ENCODE results near the gene TOP3B.

TOP3B gene

DNA sequence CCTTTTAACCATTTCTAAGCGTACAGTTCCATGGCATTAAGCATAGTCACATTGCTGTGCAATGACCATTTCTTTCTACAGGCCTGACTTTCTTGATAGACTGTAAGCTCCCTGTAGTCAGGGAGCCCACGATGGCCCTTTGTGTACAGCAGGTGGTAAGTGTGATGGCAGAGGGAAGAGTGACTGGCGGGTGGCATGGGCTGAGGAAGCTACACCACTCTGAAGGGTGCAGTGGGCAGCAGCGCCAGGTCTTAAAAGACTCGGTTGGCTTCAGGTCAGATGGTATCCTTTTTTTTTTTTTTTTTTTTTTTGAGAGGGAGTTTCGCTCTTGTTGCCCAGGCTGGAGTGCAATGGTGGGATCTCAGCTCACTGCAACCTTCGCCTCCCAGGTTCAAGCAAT, 31.5 kb downstream of the TOP3B start:
- Histone ChIP-seq H3K9ac (ENCODE audit: low read length) (no peak overlapping the region), H3K27ac (ENCODE audit: low read length, poor library complexity, severe bottlenecking) (no peak overlapping the region), H2BK15ac (ENCODE audit: low read depth, poor library complexity, severe bottlenecking) (no peak overlapping the region), H3K9me3 (ENCODE audit: control insufficient read depth, low read length) (no peaks in the 10 kb centered on the region), H2BK5ac (ENCODE audit: low read depth, low read length, poor library complexity, severe bottlenecking) (no peak overlapping the region), H3K4me2 (ENCODE audit: low read length, poor library complexity, severe bottlenecking) (no peak overlapping the region), H3K23ac (ENCODE audit: low read length in 2 of 2) (peak overlapping the region in 1 of 2 experiments; percentile 43), H4K91ac (ENCODE audit: low read length) (no peak overlapping the region), H3K27me3 (ENCODE audit: control insufficient read depth in 1 of 2, insufficient read depth in 1 of 2, low read length in 2 of 2) (no peaks in the 10 kb centered on the region), H3K14ac (ENCODE audit: low read length in 2 of 2) (no peak overlapping the region), H2BK12ac (ENCODE audit: low read length in 2 of 2) (no peak overlapping the region), H2BK120ac (ENCODE audit: low read depth, low read length) (no peak overlapping the region), H3K36me3 (ENCODE audit: control insufficient read depth in 1 of 2, insufficient read depth in 2 of 2, low read depth in 1 of 2, low read length in 2 of 2) (peaks cover 3 to 5% of the 10 kb centered on the region in 2 experiments), H2AK5ac (ENCODE audit: low read length, severe bottlenecking) (no peak overlapping the region), H4K8ac (ENCODE audit: low read length) (no peak overlapping the region), H3K4me3 (ENCODE audit: insufficient read depth in 1 of 2, low read depth in 1 of 2, low read length in 2 of 2) (no peak overlapping the region), H2AFZ (ENCODE audit: low read depth, low read length) (no peak overlapping the region), H3K18ac (ENCODE audit: low read depth in 1 of 2, low read length in 2 of 2) (no peak overlapping the region), H3K4ac (ENCODE audit: low read depth in 1 of 2, low read length in 2 of 2) (no peak overlapping the region), H3K4me1 (ENCODE audit: control insufficient read depth, insufficient read depth, low read depth, low read length) (peaks cover 16% of the 10 kb centered on the region), H3K79me1 (replicated peaks; ENCODE audit: low read length, poor library complexity, severe bottlenecking) (peaks cover 28% of the 10 kb centered on the region)
- WGBS: over 99% methylated on average over 6 of the region's 7 CpGs
- no peak for DNase-seq

- Histone ChIP-seq H2AK5ac (ENCODE audit: low read length, severe bottlenecking) (no peak overlapping the region), H3K4me1 (ENCODE audit: control insufficient read depth, insufficient read depth, low read depth, low read length) (peaks cover 16% of the 10 kb centered on the region), H3K36me3 (ENCODE audit: control insufficient read depth in 1 of 2, insufficient read depth in 2 of 2, low read depth in 1 of 2, low read length in 2 of 2) (peaks cover 14 to 16% of the 10 kb centered on the region in 2 experiments), H2BK120ac (ENCODE audit: low read depth, low read length) (no peak overlapping the region), H4K91ac (ENCODE audit: low read length) (no peak overlapping the region), H3K79me1 (replicated peaks; ENCODE audit: low read length, poor library complexity, severe bottlenecking) (peaks cover 38% of the 10 kb centered on the region), H3K18ac (ENCODE audit: low read depth in 1 of 2, low read length in 2 of 2) (no peak overlapping the region), H3K27me3 (ENCODE audit: control insufficient read depth in 1 of 2, insufficient read depth in 1 of 2, low read length in 2 of 2) (no peaks in the 10 kb centered on the region), H3K4me3 (ENCODE audit: insufficient read depth in 1 of 2, low read depth in 1 of 2, low read length in 2 of 2) (no peak overlapping the region), H3K4me2 (ENCODE audit: low read length, poor library complexity, severe bottlenecking) (no peak overlapping the region), H4K8ac (ENCODE audit: low read length) (no peak overlapping the region), H2BK5ac (ENCODE audit: low read depth, low read length, poor library complexity, severe bottlenecking) (no peak overlapping the region), H3K27ac (ENCODE audit: low read length, poor library complexity, severe bottlenecking) (no peak overlapping the region), H3K23ac (ENCODE audit: low read length in 2 of 2) (no peak overlapping the region), H3K14ac (ENCODE audit: low read length in 2 of 2) (no peak overlapping the region), H2AFZ (ENCODE audit: low read depth, low read length) (no peak overlapping the region), H2BK12ac (ENCODE audit: low read length in 2 of 2) (peak overlapping the region in 1 of 2 experiments; percentile 7), H3K9me3 (ENCODE audit: control insufficient read depth, low read length) (no peaks in the 10 kb centered on the region), H2BK15ac (ENCODE audit: low read depth, poor library complexity, severe bottlenecking) (no peak overlapping the region), H3K4ac (ENCODE audit: low read depth in 1 of 2, low read length in 2 of 2) (no peak overlapping the region), H3K9ac (ENCODE audit: low read length) (no peak overlapping the region)
- DNase-seq: no peak
- WGBS: 83% methylated on average over 1 of the region's 1 CpG
Measured at GRCh38 chr22:21949948-21950347, 32.6 kb downstream of the TOP3B start.

DNA sequence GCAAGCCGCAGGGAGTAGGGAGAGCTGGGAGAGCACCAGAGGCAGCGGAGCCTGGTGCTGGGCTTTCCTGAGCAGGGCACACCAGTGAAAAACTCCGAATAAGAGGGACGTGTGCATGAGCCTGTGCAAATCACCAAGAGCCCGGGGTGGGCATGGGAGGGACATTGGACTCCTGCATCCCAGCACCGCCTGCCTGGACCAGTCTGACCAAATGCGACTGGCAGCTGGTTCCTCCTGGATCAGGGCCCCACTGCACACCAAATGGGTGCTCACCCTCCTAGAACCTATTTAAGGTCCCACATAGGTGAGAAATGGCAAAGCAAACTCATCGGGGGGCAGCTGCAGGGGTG, 33.0 kb downstream of the TOP3B start:
- Histone ChIP-seq H4K91ac (ENCODE audit: low read length) (no peak overlapping the region), H3K23ac (ENCODE audit: low read length in 2 of 2) (no peak overlapping the region), H3K4me2 (ENCODE audit: low read length, poor library complexity, severe bottlenecking) (no peak overlapping the region), H2BK5ac (ENCODE audit: low read depth, low read length, poor library complexity, severe bottlenecking) (no peak overlapping the region), H3K4ac (ENCODE audit: low read depth in 1 of 2, low read length in 2 of 2) (no peak overlapping the region), H3K4me1 (ENCODE audit: control insufficient read depth, insufficient read depth, low read depth, low read length) (peaks cover 16% of the 10 kb centered on the region), H3K9me3 (ENCODE audit: control insufficient read depth, low read length) (no peaks in the 10 kb centered on the region), H4K8ac (ENCODE audit: low read length) (no peak overlapping the region), H3K4me3 (ENCODE audit: insufficient read depth in 1 of 2, low read depth in 1 of 2, low read length in 2 of 2) (no peak overlapping the region), H2AK5ac (ENCODE audit: low read length, severe bottlenecking) (no peak overlapping the region), H3K27ac (ENCODE audit: low read length, poor library complexity, severe bottlenecking) (no peak overlapping the region), H3K9ac (ENCODE audit: low read length) (peak overlapping the region; percentile 86), H2BK12ac (ENCODE audit: low read length in 2 of 2) (peak overlapping the region in 1 of 2 experiments; percentile 7), H3K27me3 (ENCODE audit: control insufficient read depth in 1 of 2, insufficient read depth in 1 of 2, low read length in 2 of 2) (no peaks in the 10 kb centered on the region), H3K36me3 (ENCODE audit: control insufficient read depth in 1 of 2, insufficient read depth in 2 of 2, low read depth in 1 of 2, low read length in 2 of 2) (peaks cover 18 to 20% of the 10 kb centered on the region in 2 experiments), H3K79me1 (replicated peaks; ENCODE audit: low read length, poor library complexity, severe bottlenecking) (peaks cover 38% of the 10 kb centered on the region), H2AFZ (ENCODE audit: low read depth, low read length) (no peak overlapping the region), H3K14ac (ENCODE audit: low read length in 2 of 2) (no peak overlapping the region), H3K18ac (ENCODE audit: low read depth in 1 of 2, low read length in 2 of 2) (no peak overlapping the region), H2BK15ac (ENCODE audit: low read depth, poor library complexity, severe bottlenecking) (no peak overlapping the region), H2BK120ac (ENCODE audit: low read depth, low read length) (no peak overlapping the region)
- DNase-seq: no peak
- WGBS: 96% methylated on average over 8 of the region's 8 CpGs

DNA sequence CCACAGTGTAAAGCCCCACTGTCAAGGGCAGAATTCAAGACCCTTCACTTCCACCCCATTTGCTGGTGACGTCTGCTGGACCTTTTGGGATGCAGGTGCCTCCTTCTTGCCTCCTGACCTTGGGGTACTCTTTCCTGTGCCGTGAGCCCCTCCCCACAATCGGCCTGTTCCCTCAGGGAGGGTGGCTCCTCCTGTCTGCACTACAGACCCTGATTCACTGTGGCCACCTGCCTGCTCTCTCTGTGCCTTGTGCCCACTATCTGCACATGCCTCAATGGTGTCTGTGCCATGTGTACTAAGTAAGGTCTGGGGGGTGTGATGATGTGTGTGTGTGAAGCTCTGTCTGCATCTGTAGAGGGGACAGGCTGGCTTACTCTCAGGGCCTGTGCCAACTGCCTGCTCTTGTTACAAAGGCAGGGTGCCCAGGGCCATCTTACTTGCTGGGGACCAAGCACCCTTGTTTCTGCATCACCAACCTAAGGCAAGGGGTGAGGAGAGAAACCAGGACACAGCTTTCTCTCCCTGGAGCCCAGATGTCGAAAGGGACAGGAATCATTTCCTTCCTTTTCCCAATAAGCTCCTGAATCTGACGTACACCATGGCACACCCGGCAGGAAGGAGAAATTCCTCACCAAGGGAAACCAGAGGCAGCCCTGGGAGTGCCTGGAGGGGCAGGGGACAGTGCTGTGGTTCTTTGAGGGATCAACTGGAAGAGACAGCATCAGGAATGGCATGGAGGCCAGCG, 33.6 kb downstream of the TOP3B start:
- Histone ChIP-seq H3K4ac (ENCODE audit: low read depth in 1 of 2, low read length in 2 of 2) (no peak overlapping the region), H3K9ac (ENCODE audit: low read length) (peak overlapping the region; percentile 86), H3K14ac (ENCODE audit: low read length in 2 of 2) (no peak overlapping the region), H2BK120ac (ENCODE audit: low read depth, low read length) (no peak overlapping the region), H3K27me3 (ENCODE audit: control insufficient read depth in 1 of 2, insufficient read depth in 1 of 2, low read length in 2 of 2) (no peaks in the 10 kb centered on the region), H2AK5ac (ENCODE audit: low read length, severe bottlenecking) (no peak overlapping the region), H3K4me1 (ENCODE audit: control insufficient read depth, insufficient read depth, low read depth, low read length) (peaks cover 21% of the 10 kb centered on the region), H3K79me1 (replicated peaks; ENCODE audit: low read length, poor library complexity, severe bottlenecking) (peaks cover 41% of the 10 kb centered on the region), H2BK12ac (ENCODE audit: low read length in 2 of 2) (no peak overlapping the region), H3K4me2 (ENCODE audit: low read length, poor library complexity, severe bottlenecking) (no peak overlapping the region), H2BK15ac (ENCODE audit: low read depth, poor library complexity, severe bottlenecking) (no peak overlapping the region), H3K18ac (ENCODE audit: low read depth in 1 of 2, low read length in 2 of 2) (no peak overlapping the region), H3K9me3 (ENCODE audit: control insufficient read depth, low read length) (no peaks in the 10 kb centered on the region), H3K27ac (ENCODE audit: low read length, poor library complexity, severe bottlenecking) (no peak overlapping the region), H2AFZ (ENCODE audit: low read depth, low read length) (no peak overlapping the region), H2BK5ac (ENCODE audit: low read depth, low read length, poor library complexity, severe bottlenecking) (no peak overlapping the region), H3K4me3 (ENCODE audit: insufficient read depth in 1 of 2, low read depth in 1 of 2, low read length in 2 of 2) (no peak overlapping the region), H4K91ac (ENCODE audit: low read length) (peak overlapping the region; percentile 44), H3K36me3 (ENCODE audit: control insufficient read depth in 1 of 2, insufficient read depth in 2 of 2, low read depth in 1 of 2, low read length in 2 of 2) (peaks cover 22 to 26% of the 10 kb centered on the region in 2 experiments), H4K8ac (ENCODE audit: low read length) (no peak overlapping the region), H3K23ac (ENCODE audit: low read length in 2 of 2) (no peak overlapping the region)
- WGBS: 87% methylated on average over 6 of the region's 7 CpGs
- no peak for DNase-seq

All from mesenchymal stem cell (in vitro differentiated cells and primary cell).